ENCODE measurements around the gene BBS2.

The BBS2 gene, protein sequence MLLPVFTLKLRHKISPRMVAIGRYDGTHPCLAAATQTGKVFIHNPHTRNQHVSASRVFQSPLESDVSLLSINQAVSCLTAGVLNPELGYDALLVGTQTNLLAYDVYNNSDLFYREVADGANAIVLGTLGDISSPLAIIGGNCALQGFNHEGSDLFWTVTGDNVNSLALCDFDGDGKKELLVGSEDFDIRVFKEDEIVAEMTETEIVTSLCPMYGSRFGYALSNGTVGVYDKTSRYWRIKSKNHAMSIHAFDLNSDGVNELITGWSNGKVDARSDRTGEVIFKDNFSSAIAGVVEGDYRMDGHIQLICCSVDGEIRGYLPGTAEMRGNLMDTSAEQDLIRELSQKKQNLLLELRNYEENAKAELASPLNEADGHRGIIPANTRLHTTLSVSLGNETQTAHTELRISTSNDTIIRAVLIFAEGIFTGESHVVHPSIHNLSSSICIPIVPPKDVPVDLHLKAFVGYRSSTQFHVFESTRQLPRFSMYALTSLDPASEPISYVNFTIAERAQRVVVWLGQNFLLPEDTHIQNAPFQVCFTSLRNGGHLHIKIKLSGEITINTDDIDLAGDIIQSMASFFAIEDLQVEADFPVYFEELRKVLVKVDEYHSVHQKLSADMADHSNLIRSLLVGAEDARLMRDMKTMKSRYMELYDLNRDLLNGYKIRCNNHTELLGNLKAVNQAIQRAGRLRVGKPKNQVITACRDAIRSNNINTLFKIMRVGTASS

GRCh38 chr16:56519459-56520250 is at the start of gene BBS2:
BBS2 (minus strand) TSS chr16:56520024; CDS start chr16:56519862, 162 bp downstream.
- peak; percentile 91 for DNase-seq

DNA sequence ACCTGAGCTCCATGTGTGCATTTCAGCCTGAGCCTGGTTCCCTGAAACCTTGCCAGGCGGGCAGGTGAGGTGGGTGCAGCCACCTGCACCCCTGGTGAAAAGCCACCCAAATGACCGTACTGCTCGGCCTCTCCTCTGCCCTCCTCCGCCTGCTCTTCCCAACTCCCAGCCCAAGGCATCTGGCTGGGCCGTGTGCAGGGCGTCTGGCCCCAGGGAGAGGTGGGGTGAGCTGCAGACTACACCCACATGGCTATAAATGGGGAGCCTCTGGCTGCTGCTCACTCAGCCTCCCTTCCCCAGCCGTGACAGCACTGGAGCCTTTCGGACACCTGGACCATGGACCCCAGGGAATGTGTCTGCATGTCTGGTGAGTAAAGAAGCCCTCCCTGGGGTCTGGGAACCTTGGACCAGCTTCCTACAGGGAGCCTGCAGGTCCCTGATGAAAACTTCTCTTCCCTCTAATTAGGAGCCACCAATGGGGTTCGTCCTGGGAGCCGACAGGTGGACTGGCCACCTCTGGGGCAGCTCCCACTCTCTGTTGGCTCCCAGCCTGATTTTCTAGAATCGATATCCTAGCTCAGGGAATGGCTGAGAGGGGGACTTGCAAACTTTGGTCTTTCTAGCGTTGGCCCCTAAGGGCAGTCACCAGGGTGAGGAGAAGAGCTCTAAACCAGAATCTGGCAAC is 45.1 kb upstream of the BBS2 start, which contains the start of gene MT4:
Gene MT4 (plus strand): TSS at position 281 of the 685 bp plus-strand sequence. CDS start 56 bp downstream, at position 337.
- no peak for DNase-seq

GRCh38 chr16:56561126-56561525 is 41.3 kb upstream of the BBS2 start:
- DNase-seq: no peak

- no peak for DNase-seq
Observed at GRCh38 chr16:56560447-56560846, 40.6 kb upstream of the BBS2 start.

- DNase-seq: no peak
Observed at GRCh38 chr16:56559109-56559508, 39.3 kb upstream of the BBS2 start.

DNA sequence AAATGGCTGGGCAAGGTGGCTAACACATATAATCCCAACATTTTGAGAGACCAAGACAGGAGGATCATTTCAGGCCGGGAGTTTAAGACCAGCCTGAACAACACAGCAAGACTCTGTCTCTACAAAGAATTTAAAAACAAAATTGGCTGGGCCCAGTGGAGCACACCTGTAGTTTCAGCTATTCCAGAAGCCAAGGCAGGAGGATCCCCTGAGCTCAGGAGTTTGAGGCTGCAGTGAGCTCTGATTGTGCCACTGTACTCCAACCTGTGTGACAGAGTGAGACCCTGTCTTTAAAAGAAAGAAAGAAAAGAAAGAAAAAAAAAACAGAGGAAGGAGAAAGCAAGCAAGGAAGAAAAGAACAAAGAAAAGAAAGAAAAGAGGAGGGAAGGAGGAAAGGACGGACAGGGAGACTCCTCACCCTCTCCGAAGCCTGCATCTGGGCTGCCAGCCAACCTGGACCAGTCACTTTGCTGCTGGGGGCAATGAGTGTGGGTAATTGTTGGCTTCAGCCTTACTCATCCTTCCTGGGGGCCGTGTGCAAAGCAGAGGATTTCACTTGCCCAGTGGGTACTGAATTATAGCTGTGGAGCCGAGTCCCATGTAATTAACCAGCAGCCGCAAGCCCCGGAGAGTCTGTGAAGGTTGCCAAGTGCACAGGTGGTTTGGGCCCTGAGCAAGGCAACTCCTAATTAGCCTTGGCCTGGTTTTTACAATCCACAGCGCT is 38.4 kb upstream of the BBS2 start:
- no peak for DNase-seq

DNA sequence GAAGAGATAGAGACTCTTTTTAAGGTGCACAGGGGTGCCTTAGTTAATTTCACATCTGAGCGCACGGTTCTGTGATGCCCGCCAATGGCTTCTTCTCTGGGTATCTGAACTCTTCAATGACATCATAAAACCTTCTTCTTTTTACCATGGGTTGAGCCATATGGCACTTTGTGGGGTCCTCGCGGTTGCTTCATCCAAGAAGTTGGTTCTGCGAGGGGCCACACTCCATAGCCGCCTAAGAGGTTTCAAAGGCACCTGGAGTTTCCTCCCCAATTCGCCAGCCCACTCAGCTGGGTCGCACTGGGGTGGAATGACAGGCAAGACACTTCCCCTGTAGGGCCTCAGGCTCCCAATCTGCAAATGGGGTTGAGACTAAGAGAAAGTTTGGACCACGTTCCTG is 34.6 kb upstream of the BBS2 start:
- DNase-seq: no peak

GRCh38 chr16:56551796-56552738 is 32.2 kb upstream of the BBS2 start:
- DNase-seq: no peak

DNA sequence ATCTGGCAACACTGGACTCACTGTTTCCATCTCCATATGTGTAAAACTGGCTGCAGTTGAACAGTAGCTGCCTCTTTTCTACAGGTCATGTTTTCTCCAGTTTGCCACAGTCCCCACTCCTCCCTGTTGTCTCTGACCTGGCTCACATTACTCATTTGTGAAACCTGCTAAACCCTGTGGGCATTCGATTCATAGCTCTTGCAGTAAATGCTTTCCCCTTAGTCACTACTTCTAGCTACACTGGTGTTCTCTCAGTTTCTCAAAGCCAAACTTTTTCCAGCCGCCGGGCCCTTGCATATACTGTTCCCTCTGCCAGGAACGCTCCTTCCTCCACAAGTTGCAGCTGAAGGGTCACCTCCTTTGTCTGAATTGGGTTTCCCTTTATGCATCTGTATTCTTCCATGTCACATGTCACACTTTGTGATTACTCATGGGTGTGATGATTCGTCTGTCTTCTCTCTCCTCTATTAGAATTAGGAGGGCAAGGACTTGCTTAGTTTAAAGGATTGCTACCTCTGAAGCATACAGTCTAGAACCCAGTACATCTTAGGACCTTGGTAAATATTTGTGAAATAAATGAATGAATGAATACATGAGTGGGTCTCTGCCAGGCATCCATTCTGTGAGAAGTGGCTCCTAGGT is 30.0 kb upstream of the BBS2 start:
- DNase-seq: no peak

DNA sequence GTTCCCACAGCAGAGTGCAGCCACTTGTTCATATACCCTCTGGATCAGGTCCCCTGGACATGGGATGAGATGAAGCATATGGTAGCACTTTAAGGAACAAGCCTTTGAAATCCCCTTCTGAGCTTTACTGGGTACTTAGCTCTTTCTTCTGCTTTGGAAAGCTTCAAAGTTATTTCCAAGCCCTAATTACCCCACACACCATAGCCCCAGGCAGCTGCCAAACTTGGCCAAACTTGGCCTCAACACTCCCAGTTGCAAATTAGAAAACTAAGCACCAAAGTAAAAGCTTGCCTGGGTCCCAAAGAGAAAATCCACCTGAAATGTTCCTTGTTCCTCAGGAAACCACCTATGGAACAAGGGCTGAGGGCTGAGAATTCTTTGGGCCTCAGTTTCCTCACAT is 29.3 kb upstream of the BBS2 start:
- DNase-seq: no peak

GRCh38 chr16:56547949-56548567 is 28.2 kb upstream of the BBS2 start:
- no peak for DNase-seq

GRCh38 chr16:56547120-56547948 is 27.5 kb upstream of the BBS2 start:
- DNase-seq: peak; percentile 3

DNA sequence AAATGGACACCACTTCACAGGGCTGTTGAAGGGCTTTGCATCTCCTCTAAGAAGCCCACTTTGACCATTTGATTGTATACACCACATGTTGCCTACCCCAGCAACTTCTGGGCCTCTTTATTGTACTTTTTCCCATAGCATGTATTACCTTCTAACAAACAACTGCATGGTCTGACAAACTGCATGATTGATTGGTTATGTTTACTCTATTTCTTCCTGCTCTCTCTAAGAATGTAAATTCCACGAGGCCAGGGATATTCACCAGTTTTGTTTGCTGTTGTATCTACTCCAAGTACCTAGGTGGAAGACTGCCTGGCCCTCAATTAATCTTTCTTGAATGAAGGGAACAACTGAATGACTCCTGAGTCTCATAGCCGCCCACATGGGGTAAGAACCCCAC is 22.2 kb upstream of the BBS2 start:
- DNase-seq: no peak

DNA sequence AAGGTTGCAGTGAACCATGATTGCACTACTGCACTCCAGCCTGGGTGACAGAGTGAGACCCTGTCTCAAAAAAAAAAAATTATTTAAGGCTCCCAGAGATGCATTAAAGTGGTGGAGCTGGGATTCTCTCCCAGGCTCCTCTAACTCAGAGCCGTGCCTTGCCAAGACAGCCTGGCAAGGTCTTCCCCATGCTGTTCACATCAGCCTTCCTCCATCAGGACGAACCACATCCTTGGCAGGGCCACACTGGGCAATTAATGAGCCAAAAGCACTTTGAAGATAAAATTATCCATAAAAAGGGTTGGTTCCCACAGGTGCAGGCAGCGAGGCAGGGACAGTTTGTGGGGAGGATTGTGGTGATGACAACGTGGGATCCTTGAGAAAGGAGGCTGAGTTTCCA is 19.8 kb upstream of the BBS2 start:
- DNase-seq: no peak

GRCh38 chr16:56538331-56538730 is 18.5 kb upstream of the BBS2 start:
- DNase-seq: no peak

DNA sequence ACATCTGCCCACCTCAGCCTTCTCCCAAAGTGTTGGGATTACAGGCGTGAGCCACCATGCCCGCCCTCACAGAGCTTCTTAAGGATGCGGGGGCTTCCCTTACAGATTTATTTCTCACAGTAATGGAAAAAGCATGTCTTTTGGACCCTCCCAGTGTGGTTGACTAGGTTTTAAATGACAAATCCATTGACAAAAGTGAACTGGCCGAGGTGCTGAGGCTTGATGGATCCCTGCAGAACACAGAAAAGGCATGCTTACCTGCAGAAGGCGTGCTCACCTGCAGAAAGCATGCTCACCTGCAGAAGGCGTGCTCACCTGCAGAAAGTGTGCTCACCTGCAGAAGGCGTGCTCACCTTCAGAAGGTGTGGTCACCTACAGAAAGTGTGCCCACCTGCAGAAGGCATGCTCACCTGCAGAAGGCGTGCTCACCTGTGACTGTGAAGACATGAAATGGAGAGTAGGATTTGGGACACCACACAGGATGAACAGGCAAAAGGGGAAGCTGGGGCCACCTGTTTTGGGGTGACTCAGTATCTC is 15.1 kb upstream of the BBS2 start:
- DNase-seq: no peak

GRCh38 chr16:56532714-56533113 is 12.9 kb upstream of the BBS2 start:
- no peak for DNase-seq

GRCh38 chr16:56530872-56531271 is 11.0 kb upstream of the BBS2 start:
- DNase-seq: no peak

DNA sequence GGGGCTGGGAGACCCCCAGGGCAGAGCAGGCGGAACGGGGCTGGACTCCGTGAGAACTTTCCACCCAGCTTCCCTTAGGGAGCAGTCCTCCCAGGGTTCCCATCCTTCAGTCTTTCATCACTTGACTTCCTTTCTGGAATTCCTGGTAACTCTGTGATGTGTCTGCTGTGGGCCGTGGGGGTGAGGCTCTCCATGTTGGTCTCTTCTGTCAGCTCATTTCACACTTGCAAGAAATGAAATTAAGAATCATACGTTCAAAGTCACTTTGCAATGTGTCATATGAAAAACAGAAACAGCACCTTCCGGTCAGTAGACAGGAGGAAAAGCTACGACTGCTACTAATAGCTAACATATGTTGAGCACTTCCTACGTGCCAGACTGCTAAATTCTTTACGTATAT is 5.4 kb upstream of the BBS2 start:
- DNase-seq: no peak
